Endodermal cell (in vitro differentiated cells): ENCODE measurements around the gene RPL34. TPM values are rescaled to one million over a fixed set of nuclear protein-coding genes. Genes with fewer than 3 reads are reported as not detected.

Experiments used
- DNase-seq: peaks from one replicate; pipeline ENCODE4 v3.0.0-alpha.2; 2017
- H3K27ac ChIP-seq: 2 replicates; pipeline ENCODE4 v1.5.1; 2013; ENCODE audit warnings: mild to moderate bottlenecking, low read depth, low read length, moderate library complexity
- H3K27me3 ChIP-seq: 2 replicates; pipeline ENCODE4 v1.6.1; 2013; ENCODE audit warnings: mild to moderate bottlenecking, low read length, moderate library complexity; ENCODE audit not compliant: insufficient read depth, control insufficient read depth, poor library complexity, severe bottlenecking
- H3K36me3 ChIP-seq: 2 replicates; pipeline ENCODE4 v1.7.0; 2013; ENCODE audit warnings: mild to moderate bottlenecking, low read length, moderate library complexity; ENCODE audit not compliant: control insufficient read depth, insufficient read depth
- H3K4me1 ChIP-seq: one replicate; pipeline ENCODE4 v1.7.0; 2013; ENCODE audit warnings: low read length; ENCODE audit not compliant: control insufficient read depth, insufficient read depth
- H3K4me3 ChIP-seq: 2 replicates; pipeline ENCODE4 v1.5.1; 2013; ENCODE audit warnings: mild to moderate bottlenecking, low read length, moderate library complexity
- H3K9ac ChIP-seq: 2 replicates; pipeline ENCODE4 v1.6.1; 2013; ENCODE audit warnings: mild to moderate bottlenecking, low read length, moderate library complexity; ENCODE audit not compliant: poor library complexity, severe bottlenecking; ENCODE audit errors: extremely low read depth
- H3K9me3 ChIP-seq: 2 replicates; pipeline ENCODE4 v1.6.1; 2013; ENCODE audit warnings: mild to moderate bottlenecking, low read length, moderate library complexity; ENCODE audit not compliant: control insufficient read depth
- H3K27ac Mint-ChIP-seq: 2 replicates; pipeline ENCODE4 v1.8.0; 2020; ENCODE audit warnings: mixed read lengths
- H3K27me3 Mint-ChIP-seq: 2 replicates; pipeline ENCODE4 v1.8.0; 2021; ENCODE audit warnings: mild to moderate bottlenecking, mixed read lengths; ENCODE audit not compliant: insufficient read depth
- H3K36me3 Mint-ChIP-seq: 2 replicates; pipeline ENCODE4 v1.8.0; 2020; ENCODE audit warnings: low read depth, mixed read lengths
- H3K4me1 Mint-ChIP-seq: 2 replicates; pipeline ENCODE4 v1.8.0; 2020; ENCODE audit warnings: mixed read lengths
- H3K4me3 Mint-ChIP-seq: 2 replicates; pipeline ENCODE4 v1.8.0; 2020; ENCODE audit warnings: mild to moderate bottlenecking, moderate library complexity, mixed read lengths
- H3K9me3 Mint-ChIP-seq: 2 replicates; pipeline ENCODE4 v1.8.0; 2020; ENCODE audit warnings: mild to moderate bottlenecking, mixed read lengths
- WGBS, 2 experiments: methylation state at CpG; one replicate each; pipeline versions ENCODE4 v1.1.5 to v1.1.7; 2013; ENCODE audit warnings: missing lambda C conversion rate in 2 of 2, mixed read lengths in 1 of 2; ENCODE audit not compliant: insufficient coverage in 1 of 2, insufficient read length in 1 of 2; 5-methylcytosine and 5-hydroxymethylcytosine counted together
- total RNA-seq, 2 donors: library from RNA; stranded (reverse); fragmentation: NEBNext Ultra II Directional in 1 of 2; extraction: Animal tissue kit (Norgen Biotek cat#: 25700) in 1 of 2; gene quantifications; 2 replicates in 1 of 2; 3 replicates in 1 of 2; pipeline ENCODE4 v1.2.1, GENCODE V29; 2021
- TF ChIP-seq, protein P1 (sequence below): fragments of 200-600 bp; sonication (generic); conservative IDR thresholded peaks from 2 replicates; pipeline ENCODE4 v1.5.0; 2021; ENCODE audit warnings: antibody characterized with exemption, mild to moderate bottlenecking

RPL34 gene
- total RNA-seq, 2 donors from 2014 or later = 1,014 to 1,108 TPM

DNA sequence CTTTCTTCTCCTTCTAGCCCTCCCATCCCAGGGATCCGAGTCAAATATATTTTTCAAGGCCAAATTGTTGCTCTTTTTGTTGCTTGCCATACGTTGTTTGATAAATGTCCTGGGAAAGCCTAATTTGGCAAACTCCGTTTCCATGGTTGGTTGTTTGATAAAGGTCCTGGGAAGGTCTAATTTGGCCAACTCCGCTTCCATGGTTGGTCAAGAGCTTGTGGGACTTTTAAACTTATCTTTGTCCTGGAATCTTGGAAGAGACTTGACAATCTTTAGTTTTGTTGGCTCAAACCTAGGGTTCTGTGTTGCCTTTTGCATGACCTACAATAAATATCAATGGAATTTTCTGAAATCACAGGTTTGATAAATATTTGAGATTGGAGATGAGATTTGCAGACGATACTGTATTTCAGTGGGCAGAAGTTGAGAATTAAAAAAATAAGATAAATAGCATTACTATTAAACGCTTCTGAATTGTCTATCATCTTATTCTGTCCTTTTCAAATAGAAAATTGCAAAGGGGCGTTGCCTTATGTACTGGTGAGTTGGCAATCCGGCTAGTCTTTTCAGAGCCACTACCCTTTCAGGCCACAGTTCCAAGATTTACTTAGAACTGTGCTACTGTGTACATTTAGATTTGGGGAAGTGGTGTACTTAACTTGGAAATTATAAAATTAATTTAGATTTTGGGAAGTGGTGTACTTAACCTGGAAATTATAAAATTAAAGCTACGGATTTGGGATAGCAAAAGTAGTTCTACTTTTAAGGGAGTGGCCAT is 30.8 kb downstream of the RPL34 start:
- no peaks in the 10 kb centered on the region for H3K27me3 ChIP-seq
- 3 to 6% methylated on average over 3 to 8 of the region's 9 CpGs for WGBS, 2 experiments
- no peaks in the 10 kb centered on the region for H3K9me3 ChIP-seq
- Mint-ChIP-seq H3K36me3 (peaks cover 12% of the 10 kb centered on the region), H3K9me3 (no peaks in the 10 kb centered on the region), H3K4me1 (peaks cover 24% of the 10 kb centered on the region), H3K4me3 (peak overlapping the region; percentile 97), H3K27me3 (no peaks in the 10 kb centered on the region), H3K27ac (peak overlapping the region; percentile 95)
- H3K36me3 ChIP-seq = peaks cover 32% of the 10 kb centered on the region
- TF ChIP-seq, protein P1, sequence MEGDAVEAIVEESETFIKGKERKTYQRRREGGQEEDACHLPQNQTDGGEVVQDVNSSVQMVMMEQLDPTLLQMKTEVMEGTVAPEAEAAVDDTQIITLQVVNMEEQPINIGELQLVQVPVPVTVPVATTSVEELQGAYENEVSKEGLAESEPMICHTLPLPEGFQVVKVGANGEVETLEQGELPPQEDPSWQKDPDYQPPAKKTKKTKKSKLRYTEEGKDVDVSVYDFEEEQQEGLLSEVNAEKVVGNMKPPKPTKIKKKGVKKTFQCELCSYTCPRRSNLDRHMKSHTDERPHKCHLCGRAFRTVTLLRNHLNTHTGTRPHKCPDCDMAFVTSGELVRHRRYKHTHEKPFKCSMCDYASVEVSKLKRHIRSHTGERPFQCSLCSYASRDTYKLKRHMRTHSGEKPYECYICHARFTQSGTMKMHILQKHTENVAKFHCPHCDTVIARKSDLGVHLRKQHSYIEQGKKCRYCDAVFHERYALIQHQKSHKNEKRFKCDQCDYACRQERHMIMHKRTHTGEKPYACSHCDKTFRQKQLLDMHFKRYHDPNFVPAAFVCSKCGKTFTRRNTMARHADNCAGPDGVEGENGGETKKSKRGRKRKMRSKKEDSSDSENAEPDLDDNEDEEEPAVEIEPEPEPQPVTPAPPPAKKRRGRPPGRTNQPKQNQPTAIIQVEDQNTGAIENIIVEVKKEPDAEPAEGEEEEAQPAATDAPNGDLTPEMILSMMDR = no peak
- H3K27ac ChIP-seq = no peak overlapping the region
- H3K9ac ChIP-seq = peak overlapping the region; percentile 92
- no peaks in the 10 kb centered on the region for H3K4me1 ChIP-seq
- peak overlapping the region; percentile 93 for H3K4me3 ChIP-seq
- DNase-seq = no peak

DNA sequence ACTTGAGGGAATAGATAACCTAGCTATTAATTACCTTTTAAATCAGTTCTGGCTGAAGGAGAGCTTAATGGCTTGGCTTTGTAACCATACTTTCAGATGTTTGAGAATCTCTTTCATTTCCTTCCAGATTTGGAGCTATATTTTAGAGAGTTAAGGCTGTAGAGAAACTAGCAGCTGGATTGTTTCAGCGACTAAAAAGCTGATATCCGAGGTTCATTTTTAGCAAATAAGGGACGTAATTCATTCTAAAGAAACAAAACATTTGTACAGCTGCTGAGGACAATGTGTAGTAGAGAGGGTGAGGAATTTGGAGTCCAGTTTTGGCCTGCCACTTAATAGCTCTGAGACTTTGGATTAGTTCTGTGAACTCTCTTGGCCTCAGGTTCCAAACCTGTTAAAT is 42.3 kb downstream of the RPL34 start:
- H3K4me3 Mint-ChIP-seq = no peak overlapping the region
- peaks cover 89% of the 10 kb centered on the region for H3K36me3 ChIP-seq
- no peak overlapping the region for H3K27ac ChIP-seq
- H3K36me3 Mint-ChIP-seq = peaks cover 78% of the 10 kb centered on the region
- no peaks in the 10 kb centered on the region for H3K9me3 ChIP-seq
- no peak overlapping the region for H3K9ac ChIP-seq
- peak overlapping the region; percentile 31 for H3K27ac Mint-ChIP-seq
- H3K9me3 Mint-ChIP-seq = no peaks in the 10 kb centered on the region
- no peaks in the 10 kb centered on the region for H3K4me1 Mint-ChIP-seq
- H3K27me3 ChIP-seq = no peaks in the 10 kb centered on the region
- DNase-seq = no peak
- no peaks in the 10 kb centered on the region for H3K27me3 Mint-ChIP-seq
- H3K4me3 ChIP-seq = no peak overlapping the region
- WGBS, 2 experiments = 99 to 100% methylated on average over 1 to 3 of the region's 3 CpGs
- TF ChIP-seq, protein P1 = no peak
- no peaks in the 10 kb centered on the region for H3K4me1 ChIP-seq

DNA sequence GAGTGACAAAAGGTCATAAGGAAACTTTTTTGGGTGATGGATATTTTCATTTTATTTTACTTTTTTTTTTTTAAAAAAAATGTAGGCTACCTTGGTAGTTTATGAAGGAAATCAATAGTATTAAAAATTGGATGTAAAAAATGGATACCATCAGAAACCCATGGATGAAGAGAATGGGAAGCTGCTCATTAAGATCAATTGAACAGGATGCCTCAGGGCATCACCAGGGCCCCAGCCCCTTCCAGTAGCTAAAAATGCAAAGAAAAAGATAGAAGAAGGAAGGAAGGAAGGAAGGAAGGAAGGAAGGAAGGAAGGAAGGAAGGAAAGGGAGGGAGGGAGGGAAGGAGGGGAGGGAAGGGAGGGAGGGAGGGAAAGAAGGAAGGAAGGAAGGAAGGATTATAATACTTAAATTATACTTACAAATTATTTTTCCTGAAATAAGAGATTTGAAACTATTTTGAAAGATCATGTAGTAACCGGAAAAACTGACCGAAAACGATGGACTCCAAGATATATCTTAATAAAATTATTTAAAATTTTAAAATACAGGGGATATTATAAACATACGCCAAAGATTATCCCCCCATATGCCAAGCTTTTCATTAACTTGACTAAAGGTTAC is 54.1 kb downstream of the RPL34 start:
- TF ChIP-seq, protein P1 = no peak
- Histone ChIP-seq H3K4me3 (no peak overlapping the region), H3K27me3 (no peaks in the 10 kb centered on the region), H3K27ac (no peak overlapping the region), H3K9me3 (no peaks in the 10 kb centered on the region), H3K9ac (no peak overlapping the region), H3K4me1 (no peaks in the 10 kb centered on the region), H3K36me3 (peaks cover 54% of the 10 kb centered on the region)
- DNase-seq = no peak
- no peak overlapping the region for H3K4me3 Mint-ChIP-seq
- no peaks in the 10 kb centered on the region for H3K27me3 Mint-ChIP-seq
- no peaks in the 10 kb centered on the region for H3K9me3 Mint-ChIP-seq
- 0% methylated on average over 1 of the region's 4 CpGs; no CpG with 5 or more reads in 1 of the 2 experiments for WGBS, 2 experiments
- H3K36me3 Mint-ChIP-seq = peaks cover 42% of the 10 kb centered on the region
- no peak overlapping the region for H3K27ac Mint-ChIP-seq
- peaks cover 6% of the 10 kb centered on the region for H3K4me1 Mint-ChIP-seq

Other genes with a start within 250 kb of the RPL34 start
- gene OSTC, start 30.0 kb downstream of the RPL34 start, total RNA-seq = 100 to 1,000 TPM; 195 to 215 TPM
- gene ETNPPL, start 142.5 kb downstream of the RPL34 start, total RNA-seq = 10 to 100 TPM in 1 of 2 donors, 1 to 10 TPM in 1; 9.6 to 13.2 TPM